Endothelial cell of coronary artery (primary cell): Measurements from ENCODE around the gene FAM151B. TPM values are rescaled to one million over a fixed set of nuclear protein-coding genes. Genes with fewer than 3 reads are reported as not detected.

Source experiments
- total RNA-seq: library from RNA; depleted of rRNA; stranded (reverse); fragments of >200 nt; gene quantifications from 2 replicates; pipeline ENCODE4 v1.2.3, GENCODE V29; 2014

Gene FAM151B, protein sequence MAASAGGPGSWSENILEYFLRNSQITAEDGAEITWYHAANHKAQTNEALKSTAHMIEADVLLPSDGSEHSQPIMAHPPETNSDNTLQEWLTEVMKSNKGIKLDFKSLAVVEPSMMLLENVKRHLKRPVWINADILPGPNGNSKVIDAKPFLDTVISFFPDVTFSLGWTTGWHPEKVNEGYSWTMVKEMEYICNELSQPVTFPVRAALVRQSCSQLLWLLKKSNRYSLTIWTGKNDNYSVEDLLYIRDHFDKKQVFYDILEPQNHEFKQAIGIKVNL
- 2.7 and 3.4 TPM in 2 replicates for total RNA-seq

DNA sequence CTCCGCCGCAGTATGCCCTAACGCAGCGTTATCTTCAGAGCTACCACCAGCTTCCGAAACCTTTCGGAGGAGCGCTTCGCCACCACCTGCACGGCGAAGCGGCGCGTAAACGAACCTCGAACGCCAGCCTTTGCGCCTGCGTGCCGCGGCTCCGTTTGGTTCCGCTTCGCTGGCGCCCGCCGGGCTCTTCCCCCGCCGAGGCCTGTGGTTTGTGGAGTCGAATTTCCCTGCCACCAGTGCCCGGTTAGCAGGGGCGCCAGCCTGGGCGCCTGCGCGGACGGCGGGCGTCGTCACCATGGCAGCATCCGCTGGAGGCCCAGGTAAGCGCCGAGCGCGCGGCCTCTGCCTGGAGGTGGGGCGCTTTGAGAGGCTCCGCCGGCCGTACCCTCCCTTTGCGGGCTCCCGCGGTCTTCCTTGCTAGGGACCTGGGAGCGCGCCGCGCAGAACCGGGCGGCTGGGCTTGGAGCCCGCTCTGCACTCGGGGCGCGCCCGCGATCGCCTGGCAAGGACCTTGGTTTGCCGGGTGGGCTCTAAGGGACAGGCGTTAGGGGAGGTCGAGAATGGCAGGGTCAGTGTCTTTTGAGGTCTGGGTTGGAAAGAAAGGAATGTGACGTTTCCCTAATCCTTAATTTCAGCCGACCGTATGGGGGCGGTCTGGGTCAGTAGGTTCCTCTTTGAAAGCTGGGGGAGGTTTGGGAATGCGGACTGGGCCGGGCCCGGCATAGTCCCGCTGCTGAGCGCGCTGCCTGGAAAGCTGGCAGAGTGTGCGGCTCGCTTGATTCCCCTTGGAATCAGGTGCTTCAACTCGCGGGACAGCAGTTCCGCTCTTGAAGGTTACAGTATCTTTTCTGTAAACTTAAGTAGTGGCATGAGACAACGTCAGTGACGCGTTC is at the start of gene FAM151B:
TSS of gene FAM151B (plus strand) at position 272 of the 893 bp plus-strand sequence. CDS start at position 296, 24 bp downstream.

DNA sequence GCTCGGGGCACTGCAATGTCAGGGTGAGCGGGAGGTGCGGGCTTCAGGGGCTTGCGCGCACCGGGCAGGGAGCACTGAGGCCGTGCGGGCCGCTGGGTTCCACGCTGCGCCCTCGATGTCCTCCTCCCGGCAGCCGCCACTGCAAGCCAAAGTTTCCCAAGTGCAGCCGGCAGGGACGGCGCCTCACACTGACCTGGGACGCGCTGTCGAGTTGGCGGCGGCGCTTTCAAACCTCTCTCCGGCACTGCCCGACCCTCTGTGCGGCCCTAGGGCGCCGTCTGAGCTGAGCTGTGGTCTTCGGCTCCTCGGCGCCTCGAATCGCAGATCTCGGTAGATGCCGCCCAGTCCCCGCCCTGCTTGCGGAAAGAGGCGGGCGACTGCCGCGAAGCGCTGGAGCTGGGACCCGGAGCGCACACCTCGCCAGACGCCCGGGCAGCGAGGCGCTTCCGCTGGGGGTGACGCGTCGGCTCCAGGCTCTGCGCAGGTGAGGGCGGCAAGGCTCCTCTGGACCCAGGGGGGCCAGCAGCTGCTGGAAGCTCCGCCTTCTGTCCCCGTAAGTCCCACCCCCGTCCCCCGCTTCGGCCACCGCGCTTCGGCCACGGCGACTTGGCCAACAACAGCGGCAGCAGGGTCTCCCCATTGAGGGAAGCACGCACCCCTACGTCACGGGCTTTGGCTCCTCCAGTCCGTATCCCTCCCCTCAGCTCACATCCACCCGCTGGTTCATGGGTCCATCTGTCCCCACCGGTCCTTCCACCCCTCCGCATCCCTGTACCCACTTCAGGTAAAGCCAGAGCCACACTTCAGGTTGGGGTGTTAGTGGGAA is 82.3 kb downstream of the FAM151B start, which contains the start of gene ANKRD34B:
TSS of gene ANKRD34B (minus strand) at position 320 of the 826 bp plus-strand sequence. CDS start 10,261 bp downstream, outside the sequence.

Other genes starting within 250 kb of the FAM151B start
- 6.5 and 7.7 TPM in 2 replicates for gene SERINC5, start 232.1 kb upstream of the FAM151B start, total RNA-seq
- gene SPZ1, start 168.1 kb upstream of the FAM151B start, total RNA-seq = not detected in 2 replicates
- gene ZFYVE16, start 80.0 kb upstream of the FAM151B start, total RNA-seq = 23.6 and 30.2 TPM in 2 replicates
- not detected in 2 replicates for gene ANKRD34B, start 82.2 kb downstream of the FAM151B start, total RNA-seq
- gene MSH3, start 166.6 kb downstream of the FAM151B start, total RNA-seq = 9.8 and 9.9 TPM in 2 replicates
- gene DHFR, start 166.9 kb downstream of the FAM151B start, total RNA-seq = 12.8 and 20.3 TPM in 2 replicates